Heart left ventricle (tissue), 16 donors: ENCODE results near the gene SLC6A3. TPM values are rescaled to one million over a fixed set of nuclear protein-coding genes. Genes with fewer than 3 reads are reported as not detected.

Source experiments
- ATAC-seq, 4 donors: fragments of 200-7000 bp; cut with Tn5 transposase; one replicate each; pipeline ENCODE4 v1.9.1; 2020 to 2022; ENCODE audit warnings: moderate library complexity in 4 of 4, mild to moderate bottlenecking in 3 of 4, moderate number of reproducible peaks in 1 of 4
- DNase-seq, 5 donors: peaks; one replicate each; pipeline ENCODE4 v3.0.0-alpha.2; 2020
- H3K27ac ChIP-seq, 12 donors: fragments of 200-600 bp; sonication (generic) in 4 of 12; one replicate each; pipeline versions ENCODE4 v1.5.0 to v1.8.0; 2016 to 2022; ENCODE audit warnings: mild to moderate bottlenecking in 2 of 12
- H3K27me3 ChIP-seq, 9 donors: fragments of 200-600 bp; sonication (generic) in 2 of 9; one replicate each; pipeline versions ENCODE4 v1.5.1 to v1.8.0; 2016 to 2022; ENCODE audit warnings: mild to moderate bottlenecking in 3 of 9
- H3K36me3 ChIP-seq, 9 donors: fragments of 200-600 bp; sonication (generic) in 2 of 9; one replicate each; pipeline versions ENCODE4 v1.5.0 to v1.8.0; 2018 to 2022; ENCODE audit warnings: mild to moderate bottlenecking in 2 of 9
- H3K4me1 ChIP-seq, 12 donors: fragments of 200-600 bp; sonication (generic) in 4 of 12; one replicate each; pipeline versions ENCODE4 v1.5.0 to v1.8.0; 2016 to 2022; ENCODE audit warnings: mild to moderate bottlenecking in 3 of 12
- H3K4me3 ChIP-seq, 12 donors: fragments of 200-600 bp; sonication (generic) in 4 of 12; one replicate each; pipeline versions ENCODE4 v1.5.0 to v1.8.0; 2017 to 2022; ENCODE audit warnings: mild to moderate bottlenecking in 9 of 12, moderate library complexity in 4 of 12
- H3K9me3 ChIP-seq, 12 donors: fragments of 200-600 bp; sonication (generic) in 4 of 12; one replicate each; pipeline versions ENCODE4 v1.5.0 to v1.8.0; 2016 to 2022; ENCODE audit warnings: mild to moderate bottlenecking in 1 of 12
- CTCF ChIP-seq, 12 donors: fragments of 200-600 bp; sonication (generic) in 4 of 12; IDR thresholded peaks; one replicate each; pipeline versions ENCODE4 v1.5.0 to v1.8.0; 2018 to 2022; ENCODE audit warnings: antibody characterized with exemption in 12 of 12, mild to moderate bottlenecking in 5 of 12
- POLR2A ChIP-seq, 2 donors: fragments of 450-650 bp; IDR thresholded peaks; one replicate each; pipeline ENCODE4 v1.6.1; 2017; ENCODE audit warnings: antibody characterized with exemption in 2 of 2, mild to moderate bottlenecking in 2 of 2, moderate library complexity in 2 of 2
- WGBS, 4 donors: extraction: QIAGEN DNeasy Blood & Tissue Kit in 2 of 4; methylation state at CpG; one replicate each; pipeline versions ENCODE4 v1.1.5 to v1.1.7; 2013 to 2018; 5-methylcytosine and 5-hydroxymethylcytosine counted together
- intact Hi-C, 10 donors: fragments of 100-400 bp; cut with DNase I; formaldehyde crosslinking; loops; one replicate each; pipeline versions ENCODE4 v1.11.1 to v1.14.2; 2022
- polyA plus RNA-seq, 2 donors: library from polyadenylated mRNA; stranded (reverse); fragments of 200-250 nt; gene quantifications; one replicate each; pipeline ENCODE4 v1.2.3, GENCODE V29; 2013
- total RNA-seq, 9 donors: library from RNA; depleted of rRNA in 2 of 9; stranded (reverse); fragments of >200 nt in 2 of 9; fragmentation: NEBNext Ultra II Directional in 3 of 9; extraction: Animal tissue kit (Norgen Biotek cat#: 25700) in 3 of 9; gene quantifications; one replicate each; pipeline versions ENCODE4 v1.1.0 to v1.2.4, GENCODE V29; 2016 to 2023
- donor health status: ischemic (EF 13 %, LVEDD 7.1; RV severe dilation, severe dysfunction).
- donor health status: healthy with polysubstance abuse.
- donor health status: DM: no; HTN: yes; CAD: no.
- donor health status: DM: no; HTN: no; CAD: no.
- donor health status: ischemic (EF 25% LVEDD 6.9; RV normal size, moderate dysfunction).
- donor health status: ischemic (EF 25% LVEDD 5.7; RV mildly dilated, moderate dysfunction).
- donor health status: healthy.
- donor health status: DM: yes; HTN: yes; CAD: no.
- donor health status: ischemic (EF 35%, LVEDD 5.7; RV mildly dilated, moderate dysfunction).
- donor health status: nonischemic (EF 11% LVEDD 7.7; RV severe dilation, severe dysfunction).
- donor health status: DM: yes; HTN: yes; CAD: no.
- donor health status: PGD.
- donor health status: ischemic (EF 29% LVEDD 5.4; RV normal size, mild dysfunction).
- donor health status: nonischemic (EF 23%, LVEDD 6.1; RV moderate dilation, normal function).

Gene SLC6A3
- total and polyA plus RNA-seq, 11 donors: 0.06 to 0.29 (median 0.11) TPM; not detected in 7

DNA sequence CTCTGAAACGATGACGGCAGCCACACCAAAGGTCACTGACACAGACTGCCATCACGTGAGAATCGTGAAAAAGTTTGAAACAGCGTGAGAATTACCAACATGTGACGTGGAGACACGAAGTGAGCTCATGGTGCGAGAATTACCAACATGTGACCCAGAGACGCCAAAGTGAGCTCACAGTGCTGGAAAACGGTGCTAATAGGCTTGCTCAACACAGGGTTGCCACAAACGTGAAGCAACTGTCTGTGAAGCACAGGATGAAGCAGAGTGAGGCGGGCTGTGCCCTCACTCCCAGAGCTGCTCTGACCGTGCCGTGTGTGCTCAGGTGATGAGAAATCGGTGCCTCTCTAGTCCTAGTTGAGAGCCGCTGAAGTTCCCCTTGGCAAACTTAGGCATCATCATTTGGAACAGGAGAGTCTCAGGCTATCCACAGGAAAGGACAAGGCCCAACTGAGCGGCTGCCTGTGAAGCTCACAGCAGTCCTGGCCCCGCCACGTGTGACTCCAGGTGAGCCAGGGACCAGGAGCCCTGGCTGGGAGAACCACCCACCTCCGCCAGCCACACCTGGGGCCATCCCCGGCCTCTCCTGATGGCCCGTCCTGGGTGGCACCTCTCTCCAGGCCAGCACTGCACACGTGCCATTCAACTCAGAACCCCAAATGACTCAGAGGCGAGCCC is 29.8 kb upstream of the SLC6A3 start:
- no peaks in the 10 kb centered on the region for H3K27me3 ChIP-seq
- peaks cover 0 to 27% (median 0%) of the 10 kb centered on the region in 12 donors for H3K4me1 ChIP-seq
- intact Hi-C loops: loop anchor here in 2 of 10 donors (10.0 kb wide), 1 partner anchor 170 kb away; no protein-coding TSS in a partner anchor
- peaks cover 0 to 79% (median 43%) of the 10 kb centered on the region in 9 donors for H3K36me3 ChIP-seq
- WGBS, 4 donors: 93 to 97% (median 95%) methylated on average over 17 to 24 of the region's 24 CpGs
- peak in 2 of 5 donors; percentile 16 to 48 for DNase-seq
- ATAC-seq: no peak
- TF ChIP-seq POLR2A (IDR thresholded peaks at IDR 0.05): no peak
- TF ChIP-seq CTCF (IDR thresholded peaks at IDR 0.05): no peak
- H3K27ac ChIP-seq: no peak overlapping the region
- no peak overlapping the region for H3K4me3 ChIP-seq
- no peaks in the 10 kb centered on the region for H3K9me3 ChIP-seq

DNA sequence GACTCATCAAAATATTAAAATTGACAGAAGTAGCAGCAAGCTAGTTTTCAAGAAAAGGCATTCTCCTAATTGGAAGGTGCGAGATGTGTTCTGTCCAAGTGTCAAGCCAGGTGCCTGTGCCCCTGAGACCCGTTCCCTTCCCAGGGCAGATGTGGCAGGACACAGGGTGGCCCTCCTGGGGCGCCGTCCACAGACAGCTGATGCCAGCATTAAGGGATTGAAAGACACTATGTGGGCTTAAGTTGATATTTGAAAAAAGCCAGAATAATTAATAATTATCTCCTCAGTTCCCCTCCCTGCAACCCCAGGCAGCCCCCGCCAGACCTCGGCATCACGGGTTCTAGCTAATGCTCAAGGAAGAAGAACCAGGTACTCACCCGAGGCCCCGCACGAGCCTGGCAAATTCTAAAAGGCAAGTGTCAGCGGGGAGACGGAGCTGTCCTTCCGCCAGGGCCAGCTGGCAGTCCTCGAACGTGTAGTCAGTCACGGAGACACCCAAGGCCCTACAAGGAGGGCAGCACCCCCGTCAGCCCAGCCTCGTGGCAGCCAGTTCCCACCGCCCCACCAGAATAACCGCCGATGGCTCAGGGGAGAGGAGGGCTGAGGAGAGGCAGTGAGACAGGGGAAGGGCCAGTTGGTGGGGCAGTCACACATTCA is 29.1 kb upstream of the SLC6A3 start:
- ATAC-seq: no peak
- no peaks in the 10 kb centered on the region for H3K9me3 ChIP-seq
- H3K4me3 ChIP-seq: no peak overlapping the region
- TF ChIP-seq POLR2A (IDR thresholded peaks at IDR 0.05): no peak
- TF ChIP-seq CTCF (IDR thresholded peaks at IDR 0.05): no peak
- WGBS, 4 donors: 92 to 94% (median 93%) methylated on average over 18 to 21 of the region's 21 CpGs
- peak in 2 of 5 donors; percentile 18 to 59 for DNase-seq
- H3K36me3 ChIP-seq: peaks cover 0 to 83% (median 41%) of the 10 kb centered on the region in 9 donors
- H3K27me3 ChIP-seq: no peaks in the 10 kb centered on the region
- H3K4me1 ChIP-seq: peaks cover 0 to 20% (median 0%) of the 10 kb centered on the region in 12 donors
- no peak overlapping the region for H3K27ac ChIP-seq
- intact Hi-C loops: loop anchor here in 2 of 10 donors (10.0 kb wide), 1 partner anchor 170 kb away; no protein-coding TSS in a partner anchor

DNA sequence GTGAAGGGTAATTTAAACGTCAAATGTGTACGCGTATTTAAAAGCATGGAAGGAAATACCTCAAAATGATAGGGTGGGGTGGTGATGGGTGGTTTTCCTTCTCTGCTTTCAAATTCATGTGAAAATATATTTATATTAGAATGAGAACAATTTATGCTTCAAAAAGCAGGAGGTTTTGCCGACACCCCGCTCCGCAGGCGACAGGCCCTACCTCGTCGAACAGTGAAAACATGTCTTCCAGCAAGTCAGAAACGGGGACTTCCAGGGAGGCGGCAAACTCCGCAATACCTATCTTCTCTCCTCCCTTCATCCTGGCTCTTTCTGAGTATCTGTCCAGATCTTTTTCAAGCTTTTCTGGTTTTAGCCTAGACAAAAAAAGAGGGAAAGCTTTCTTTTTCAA is 28.5 kb upstream of the SLC6A3 start:
- no peaks in the 10 kb centered on the region for H3K27me3 ChIP-seq
- intact Hi-C loops: loop anchor here in 2 of 10 donors (10.0 kb wide), 1 partner anchor 171 kb away; no protein-coding TSS in a partner anchor
- ATAC-seq (no peak), DNase-seq (peak in 1 of 5 donors; percentile 6)
- H3K27ac ChIP-seq: no peak overlapping the region
- no peak overlapping the region for H3K4me3 ChIP-seq
- H3K36me3 ChIP-seq: peaks cover 0 to 83% (median 36%) of the 10 kb centered on the region in 9 donors
- peaks cover 0 to 14% (median 0%) of the 10 kb centered on the region in 12 donors for H3K4me1 ChIP-seq
- TF ChIP-seq CTCF (IDR thresholded peaks at IDR 0.05) (no peak), POLR2A (IDR thresholded peaks at IDR 0.05) (no peak)
- H3K9me3 ChIP-seq: no peaks in the 10 kb centered on the region
- WGBS, 4 donors: 95 to 98% (median 97%) methylated on average over 12 of the region's 12 CpGs
